Gastroesophageal sphincter (tissue), 3 donors: Measurements from ENCODE around the gene FOXJ3.

Source experiments
- CTCF ChIP-seq, 4 experiments: fragments of 200-600 bp in 2 of 4; fragments of 450-650 bp in 2 of 4; sonication (generic) in 1 of 4; IDR thresholded peaks; one replicate each; pipeline ENCODE4 v1.5.1; 2017 to 2019; ENCODE audit warnings: antibody characterized with exemption in 4 of 4, mild to moderate bottlenecking in 2 of 4, moderate library complexity in 2 of 4
- EP300 ChIP-seq: sonication (generic); formaldehyde crosslinking; IDR thresholded peaks from one replicate; pipeline ENCODE4 v1.6.1; 2017; ENCODE audit warnings: antibody characterized with exemption, mild to moderate bottlenecking
- POLR2A ChIP-seq, 2 donors: fragments of 450-650 bp; IDR thresholded peaks; one replicate each; pipeline ENCODE4 v1.6.1; 2017; ENCODE audit warnings: antibody characterized with exemption in 2 of 2, mild to moderate bottlenecking in 2 of 2, moderate library complexity in 1 of 2
- POLR2AphosphoS5 ChIP-seq: sonication (generic); formaldehyde crosslinking; IDR thresholded peaks from one replicate; pipeline ENCODE4 v1.6.1; 2017; ENCODE audit warnings: antibody characterized with exemption

- TF ChIP-seq POLR2AphosphoS5 (no peak), CTCF (IDR thresholded peaks at IDR 0.05) (no peak), POLR2A (IDR thresholded peaks at IDR 0.05) (no peak), EP300 (no peak)
These were observed 144.8 kb downstream of the FOXJ3 start for GRCh38 chr1:42189931-42190853.
